HG03354 (cell line): ENCODE measurements around the gene EVA1B.

Source experiments
- ATAC-seq: cut with Tn5 transposase; IDR thresholded peaks from one replicate; pipeline ENCODE4 v1.9.1; 2021; ENCODE audit warnings: mild to moderate bottlenecking; ENCODE audit not compliant: unreplicated experiment, poor library complexity, severe bottlenecking

The EVA1B gene

GRCh38 chr1:36321119-36321951 is 2.1 kb downstream of the EVA1B start:
- ATAC-seq = no peak

GRCh38 chr1:36320767-36321118 is 2.7 kb downstream of the EVA1B start:
- no peak for ATAC-seq

GRCh38 chr1:36320291-36320761 is 3.1 kb downstream of the EVA1B start:
- ATAC-seq = no peak

- no peak for ATAC-seq
Observed at GRCh38 chr1:36309397-36309796, 14.0 kb downstream of the EVA1B start.

GRCh38 chr1:36307601-36308330 is 15.7 kb downstream of the EVA1B start:
- no peak for ATAC-seq

- ATAC-seq = peak; percentile 97
Observed at GRCh38 chr1:36306902-36307456, 16.5 kb downstream of the EVA1B start.

GRCh38 chr1:36306210-36306901 is 17.1 kb downstream of the EVA1B start, which contains the start of gene SH3D21:
Gene SH3D21, plus strand, starts transcription at chr1:36306368. Its CDS starts 53 bp downstream, at chr1:36306421.
- peak; percentile 46 for ATAC-seq

- no peak for ATAC-seq
Observed at GRCh38 chr1:36305915-36306209, 17.6 kb downstream of the EVA1B start.

- no peak for ATAC-seq
Observed at GRCh38 chr1:36304970-36305914, 18.2 kb downstream of the EVA1B start.

- no peak for ATAC-seq
Observed at GRCh38 chr1:36304521-36304920, 18.9 kb downstream of the EVA1B start.

GRCh38 chr1:36303650-36304360 is 19.6 kb downstream of the EVA1B start:
- no peak for ATAC-seq

GRCh38 chr1:36303244-36303643 is 20.2 kb downstream of the EVA1B start:
- no peak for ATAC-seq

GRCh38 chr1:36301220-36301619 is 22.2 kb downstream of the EVA1B start:
- no peak for ATAC-seq

- ATAC-seq = no peak
Observed at GRCh38 chr1:36300526-36300925, 22.9 kb downstream of the EVA1B start.

GRCh38 chr1:36298640-36299039 is 24.8 kb downstream of the EVA1B start:
- no peak for ATAC-seq

GRCh38 chr1:36297062-36297461 is 26.4 kb downstream of the EVA1B start:
- no peak for ATAC-seq

GRCh38 chr1:36295390-36295789 is 28.1 kb downstream of the EVA1B start:
- ATAC-seq = no peak

- no peak for ATAC-seq
Observed at GRCh38 chr1:36287595-36287994, 35.9 kb downstream of the EVA1B start.

GRCh38 chr1:36286802-36287201 is 36.6 kb downstream of the EVA1B start:
- no peak for ATAC-seq
